ENCODE data around the gene SLIT1. TPM values are rescaled to one million over a fixed set of nuclear protein-coding genes. Genes with fewer than 3 reads are reported as not detected.

SLIT1 gene
- total RNA-seq, 1 donor from 2014 or later: 0.23 TPM

- intact Hi-C loops (cut with DNase I): no loop called here
- Histone ChIP-seq H3K27me3 (no peaks in the 10 kb centered on the region), H3K9me3 (no peaks in the 10 kb centered on the region), H3K27ac (no peak overlapping the region), H3K36me3 (no peaks in the 10 kb centered on the region), H3K4me3 (no peak overlapping the region), H3K4me1 (no peaks in the 10 kb centered on the region)
- ATAC-seq: no peak
- no peak for DNase-seq
- TF ChIP-seq CTCF (IDR thresholded peaks at IDR 0.05): no peak
These were observed 123.7 kb downstream of the SLIT1 start for GRCh38 chr10:97062046-97062445.

GRCh38 chr10:97061423-97061822 lies 124.3 kb downstream of the SLIT1 start:
- no peak for ATAC-seq
- intact Hi-C loops (cut with DNase I): no loop called here

DNA sequence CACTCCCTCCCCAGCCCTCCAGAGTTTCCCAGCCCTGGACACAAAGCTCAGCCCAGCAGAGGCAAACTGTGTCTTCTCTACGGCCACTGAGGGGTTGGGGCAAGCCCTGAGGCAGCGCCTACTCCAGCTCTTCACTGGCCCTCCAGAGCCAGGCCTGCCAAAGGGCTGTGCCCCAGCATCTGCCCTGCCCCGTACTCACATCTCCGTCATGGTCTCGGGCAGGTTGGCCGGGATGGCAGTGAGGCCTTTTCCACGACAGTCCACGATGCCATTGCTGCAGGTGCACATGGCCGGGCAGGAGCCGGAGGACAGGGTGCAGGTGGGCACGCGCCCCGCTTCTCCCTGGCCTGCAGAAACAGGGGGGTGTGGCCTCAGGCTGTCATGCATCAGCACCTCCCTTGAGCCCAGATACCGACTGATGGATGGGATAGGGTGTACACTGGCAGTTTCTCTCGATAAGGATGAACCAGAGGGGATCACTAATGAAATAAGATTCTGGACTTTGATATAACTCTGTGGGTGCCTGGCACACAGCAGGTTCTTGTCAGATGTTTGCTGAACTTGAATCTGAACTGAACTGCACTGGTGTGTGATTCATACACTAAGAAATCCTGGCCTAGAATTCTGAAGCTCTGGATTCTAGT lies 125.2 kb downstream of the SLIT1 start:
- no peak for TF ChIP-seq CTCF (IDR thresholded peaks at IDR 0.05)
- intact Hi-C loops (cut with DNase I): no loop called here

More at GRCh38 chr10:97061423-97061822, 124.3 kb downstream of the SLIT1 start:
- Histone ChIP-seq H3K4me3 (no peak overlapping the region), H3K27ac (no peak overlapping the region), H3K4me1 (no peaks in the 10 kb centered on the region), H3K36me3 (no peaks in the 10 kb centered on the region), H3K9me3 (no peaks in the 10 kb centered on the region), H3K27me3 (no peaks in the 10 kb centered on the region)
- no peak for TF ChIP-seq CTCF (IDR thresholded peaks at IDR 0.05)
- no peak for DNase-seq

GRCh38 chr10:97059872-97060205 lies 125.9 kb downstream of the SLIT1 start:
- no peak for TF ChIP-seq CTCF (IDR thresholded peaks at IDR 0.05)
- no peak for ATAC-seq
- intact Hi-C loops (cut with DNase I): no loop called here

More for the DNA sequence above, 125.2 kb downstream of the SLIT1 start:
- Histone ChIP-seq H3K36me3 (no peaks in the 10 kb centered on the region), H3K27ac (no peak overlapping the region), H3K4me3 (no peak overlapping the region), H3K4me1 (no peaks in the 10 kb centered on the region), H3K9me3 (no peaks in the 10 kb centered on the region), H3K27me3 (no peaks in the 10 kb centered on the region)
- DNase-seq (no peak), ATAC-seq (no peak)

DNA sequence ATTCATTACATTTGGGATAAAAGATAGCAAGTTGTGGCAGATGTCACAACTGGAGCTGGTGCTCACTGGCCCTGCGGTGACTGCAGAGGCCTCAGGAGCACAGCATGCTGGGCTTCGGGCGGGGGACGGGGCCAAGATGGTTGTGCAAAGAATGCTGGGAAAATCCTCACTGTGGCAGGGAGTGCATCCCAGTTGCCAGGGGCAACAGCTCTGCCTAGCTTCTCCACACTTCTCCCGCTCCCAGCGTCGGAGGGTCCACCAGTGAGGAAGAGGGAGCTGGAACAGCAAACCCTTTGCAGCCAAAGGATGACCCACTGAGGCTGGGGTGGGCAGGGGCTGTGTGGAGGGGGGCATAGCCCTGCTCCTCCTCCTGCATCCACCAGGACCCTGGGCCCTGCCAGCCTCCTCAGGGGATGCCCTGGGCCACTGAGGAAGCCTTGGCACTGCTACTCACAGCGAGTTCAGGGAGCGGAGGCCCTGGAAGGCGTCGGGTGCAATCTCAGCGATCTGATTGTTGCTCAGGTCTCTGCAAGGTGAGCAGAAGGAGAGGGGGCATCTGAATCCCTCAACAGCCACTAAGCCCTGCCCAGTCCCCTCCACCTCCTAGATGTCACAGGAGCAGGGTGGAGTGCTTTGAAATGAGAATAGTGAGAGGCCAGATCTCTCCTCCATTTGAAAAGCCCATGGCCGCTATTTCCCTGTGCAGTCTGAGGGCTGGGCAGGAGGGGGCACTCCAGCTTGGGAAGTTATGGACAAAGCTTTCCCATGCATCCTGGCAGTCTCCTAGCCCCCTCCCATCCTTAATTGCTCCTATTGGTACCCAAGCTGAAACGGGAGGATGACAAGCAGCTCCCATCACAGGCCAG lies 126.5 kb downstream of the SLIT1 start:
- no peak for TF ChIP-seq CTCF (IDR thresholded peaks at IDR 0.05)
- intact Hi-C loops (cut with DNase I): no loop called here
- no peaks in the 10 kb centered on the region for H3K4me1 ChIP-seq
- H3K4me3 ChIP-seq: no peak overlapping the region
- H3K27ac ChIP-seq: no peak overlapping the region
- ATAC-seq (no peak), DNase-seq (peak; percentile 57)
- H3K36me3 ChIP-seq: no peaks in the 10 kb centered on the region
- no peaks in the 10 kb centered on the region for H3K27me3 ChIP-seq
- no peaks in the 10 kb centered on the region for H3K9me3 ChIP-seq

More at GRCh38 chr10:97059872-97060205, 125.9 kb downstream of the SLIT1 start:
- DNase-seq: peak; percentile 40
- Histone ChIP-seq H3K27ac (no peak overlapping the region), H3K4me3 (no peak overlapping the region), H3K27me3 (no peaks in the 10 kb centered on the region), H3K36me3 (no peaks in the 10 kb centered on the region), H3K9me3 (no peaks in the 10 kb centered on the region), H3K4me1 (no peaks in the 10 kb centered on the region)

Measured in upper lobe of right lung (tissue), 1 donor.